Sciatic nerve (tissue), 2 donors: ENCODE measurements around the gene GREB1. TPM values are rescaled to one million over a fixed set of nuclear protein-coding genes. Genes with fewer than 3 reads are reported as not detected.

ENCODE experiments used
- ATAC-seq: fragments of 200-7000 bp; cut with Tn5 transposase; one replicate; pipeline ENCODE4 v1.9.1; 2020; ENCODE audit warnings: mild to moderate bottlenecking, moderate library complexity
- DNase-seq: peaks from one replicate; pipeline ENCODE4 v3.0.0-alpha.2; 2020; ENCODE audit warnings: low spot score
- intact Hi-C: fragments of 100-400 bp; cut with DNase I; formaldehyde crosslinking; loops from one replicate; pipeline ENCODE4 v1.14.2; 2022
- total RNA-seq: library from RNA; stranded (reverse); fragmentation: NEBNext Ultra II Directional; extraction: Animal tissue kit (Norgen Biotek cat#: 25700); gene quantifications from one replicate; pipeline ENCODE4 v1.2.1, GENCODE V29; 2021
- donor health status: DM: no; HTN: no; CAD: no.
- donor health status: DM: no; HTN: no; CAD: no.

Gene GREB1
- total RNA-seq, 1 donor from 2014 or later, result 6.5 TPM

DNA sequence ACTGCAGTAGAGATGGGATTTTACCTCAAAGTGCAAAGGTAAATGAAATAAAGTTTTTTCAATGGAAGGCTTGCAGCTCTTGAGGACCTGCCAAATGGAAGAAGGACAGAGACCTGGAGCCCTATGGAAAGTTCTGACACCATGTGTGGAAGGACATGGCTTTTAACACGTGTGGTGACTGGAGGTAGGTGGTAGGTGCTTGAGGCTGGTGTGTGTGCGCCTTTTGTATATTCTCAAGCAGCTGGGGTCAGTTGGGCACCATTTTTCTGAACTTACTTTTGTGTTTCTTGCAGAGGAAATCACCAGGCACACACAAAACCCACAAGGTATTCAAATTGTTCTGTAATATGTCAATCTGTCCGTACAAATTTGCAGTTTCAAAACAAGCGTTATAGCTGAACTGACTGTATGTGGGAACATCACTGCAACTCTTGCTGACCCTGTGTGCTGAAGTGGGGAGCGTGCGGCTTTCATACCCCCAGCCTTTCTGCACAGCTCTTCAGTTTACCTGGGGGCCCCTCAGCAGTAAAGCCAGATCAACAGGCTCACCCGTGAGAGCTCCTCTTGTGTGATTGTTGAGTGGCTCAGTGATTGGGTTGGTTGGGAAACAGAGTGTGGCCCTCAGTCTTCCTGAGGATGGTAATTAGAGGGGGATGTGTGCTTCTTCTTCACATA is 363 bp downstream of the GREB1 start:
- ATAC-seq (no peak), DNase-seq (no peak)
- intact Hi-C loops, result no loop called here

GRCh38 chr2:11534746-11535484 is 1.1 kb downstream of the GREB1 start:
- intact Hi-C loops, result no loop called here
- DNase-seq (no peak), ATAC-seq (no peak)

GRCh38 chr2:11535899-11536344 is 2.1 kb downstream of the GREB1 start:
- no peak for ATAC-seq
- intact Hi-C loops, result no loop called here
- no peak for DNase-seq

- DNase-seq, result no peak
- intact Hi-C loops, result no loop called here
- no peak for ATAC-seq
Measured at GRCh38 chr2:11537951-11538350, 4.1 kb downstream of the GREB1 start.

DNA sequence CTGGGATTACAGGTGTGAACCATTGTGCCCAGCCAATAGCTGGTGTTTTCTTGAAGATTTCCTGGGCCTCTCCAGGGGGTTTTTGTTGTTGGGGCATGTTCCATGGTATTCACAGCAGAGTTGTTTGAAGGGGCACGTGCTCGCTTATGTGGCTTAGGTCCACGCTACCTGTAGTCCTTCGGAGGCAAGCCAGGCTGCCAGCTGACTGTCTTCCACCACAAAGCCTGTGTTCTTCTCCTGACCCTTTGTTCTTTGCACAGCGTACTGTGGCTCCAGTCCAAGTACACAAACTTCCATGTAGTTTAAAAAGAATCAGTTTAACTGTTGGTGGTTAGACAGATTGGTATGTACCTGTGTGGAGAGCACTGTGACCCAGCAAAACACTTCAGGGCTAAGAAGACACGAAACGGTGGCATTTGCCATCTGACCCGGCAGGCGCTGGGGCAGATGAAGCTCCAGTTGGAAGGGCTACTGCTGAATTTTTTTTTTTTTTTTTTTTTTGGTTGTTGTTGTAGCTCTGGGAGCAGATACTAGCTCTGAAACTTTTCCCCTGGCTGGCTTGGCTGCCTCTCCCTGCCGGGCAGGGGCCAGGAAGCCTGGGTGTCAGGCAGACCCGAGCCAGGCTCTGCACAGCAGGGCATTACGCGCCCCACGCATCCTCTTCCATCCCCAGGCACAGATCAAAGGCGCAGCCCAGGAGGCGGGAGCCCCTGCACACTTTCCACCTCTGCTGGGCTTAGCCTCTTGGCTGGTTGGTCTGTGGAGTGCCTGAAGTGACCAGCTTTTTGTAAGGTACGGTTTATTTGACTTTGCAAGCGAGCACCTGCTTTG is 5.7 kb downstream of the GREB1 start:
- intact Hi-C loops, result no loop called here
- ATAC-seq (peak; percentile 78), DNase-seq (no peak)

DNA sequence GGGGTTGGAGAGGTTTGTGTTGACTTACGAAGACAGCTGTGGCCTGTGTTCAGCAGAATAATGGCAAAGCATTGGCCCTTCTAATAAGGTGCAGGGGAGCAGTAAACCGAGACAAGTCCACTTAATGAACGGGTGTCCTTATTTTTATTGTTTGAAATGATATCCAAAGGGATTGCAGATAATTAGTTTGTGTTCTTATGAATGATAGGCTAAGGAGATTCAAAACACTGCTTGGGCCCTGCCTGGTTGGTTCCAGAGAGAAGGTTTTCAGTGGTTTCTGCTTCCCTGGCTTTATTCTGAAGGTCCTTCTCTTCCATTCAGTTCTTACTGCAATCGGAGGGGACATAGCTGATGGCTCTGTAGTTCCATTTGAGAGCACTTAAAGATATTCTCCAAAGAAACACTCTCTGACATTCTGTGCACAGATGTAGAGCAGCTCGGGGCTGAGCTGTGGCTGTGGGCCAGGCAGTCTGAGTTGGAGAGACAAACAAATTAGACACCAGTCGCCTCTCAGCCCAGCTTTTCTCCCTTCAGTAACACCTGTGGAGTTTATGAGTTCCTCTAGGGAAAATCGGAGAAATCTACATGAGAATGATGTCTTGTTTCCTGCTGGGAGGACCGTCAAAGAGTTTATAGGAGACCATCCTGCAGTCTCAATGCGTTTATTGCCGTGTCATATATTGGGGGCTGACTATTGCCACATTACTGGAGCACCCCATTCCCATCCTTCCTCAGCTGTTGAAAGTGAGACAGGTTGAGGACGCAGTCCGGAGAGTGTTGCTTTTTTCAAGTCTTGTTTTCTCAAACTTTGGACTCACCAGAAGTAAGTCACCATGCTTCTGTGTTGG is 6.5 kb downstream of the GREB1 start:
- DNase-seq (no peak), ATAC-seq (peak; percentile 63)
- intact Hi-C loops, result no loop called here

GRCh38 chr2:11540996-11541692 is 7.3 kb downstream of the GREB1 start:
- DNase-seq (no peak), ATAC-seq (no peak)
- intact Hi-C loops, result no loop called here

- DNase-seq (no peak), ATAC-seq (no peak)
- intact Hi-C loops, result no loop called here
Measured at GRCh38 chr2:11541693-11542274, 7.9 kb downstream of the GREB1 start.

DNA sequence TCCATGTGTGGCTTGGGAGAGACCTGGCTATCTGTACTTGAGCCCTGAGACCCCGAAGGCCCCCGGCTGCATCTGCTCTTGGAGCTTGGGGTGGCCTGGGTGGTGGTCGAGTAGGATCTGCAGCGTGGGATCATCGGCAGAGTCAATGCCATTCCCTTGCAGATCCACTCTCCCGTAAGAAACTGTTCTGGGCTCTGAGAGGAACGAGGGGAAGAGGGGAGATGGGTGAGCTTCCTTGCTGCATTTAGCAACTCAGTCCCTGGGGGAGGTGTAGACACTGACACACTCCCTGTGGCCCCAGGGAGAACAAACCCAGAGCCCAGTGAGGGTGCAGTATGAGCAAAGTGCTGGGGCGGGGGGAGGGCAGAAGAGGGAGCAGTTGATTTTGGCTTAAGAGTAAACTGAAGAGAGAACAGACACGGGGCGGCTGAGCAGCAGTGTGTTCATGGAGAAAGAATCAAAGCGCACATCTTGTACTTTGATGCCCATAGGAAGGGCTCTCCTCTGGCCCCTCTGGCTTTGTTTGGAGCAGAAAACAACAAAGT is 8.5 kb downstream of the GREB1 start:
- ATAC-seq, result peak; percentile 38
- no peak for DNase-seq
- intact Hi-C loops, result no loop called here

DNA sequence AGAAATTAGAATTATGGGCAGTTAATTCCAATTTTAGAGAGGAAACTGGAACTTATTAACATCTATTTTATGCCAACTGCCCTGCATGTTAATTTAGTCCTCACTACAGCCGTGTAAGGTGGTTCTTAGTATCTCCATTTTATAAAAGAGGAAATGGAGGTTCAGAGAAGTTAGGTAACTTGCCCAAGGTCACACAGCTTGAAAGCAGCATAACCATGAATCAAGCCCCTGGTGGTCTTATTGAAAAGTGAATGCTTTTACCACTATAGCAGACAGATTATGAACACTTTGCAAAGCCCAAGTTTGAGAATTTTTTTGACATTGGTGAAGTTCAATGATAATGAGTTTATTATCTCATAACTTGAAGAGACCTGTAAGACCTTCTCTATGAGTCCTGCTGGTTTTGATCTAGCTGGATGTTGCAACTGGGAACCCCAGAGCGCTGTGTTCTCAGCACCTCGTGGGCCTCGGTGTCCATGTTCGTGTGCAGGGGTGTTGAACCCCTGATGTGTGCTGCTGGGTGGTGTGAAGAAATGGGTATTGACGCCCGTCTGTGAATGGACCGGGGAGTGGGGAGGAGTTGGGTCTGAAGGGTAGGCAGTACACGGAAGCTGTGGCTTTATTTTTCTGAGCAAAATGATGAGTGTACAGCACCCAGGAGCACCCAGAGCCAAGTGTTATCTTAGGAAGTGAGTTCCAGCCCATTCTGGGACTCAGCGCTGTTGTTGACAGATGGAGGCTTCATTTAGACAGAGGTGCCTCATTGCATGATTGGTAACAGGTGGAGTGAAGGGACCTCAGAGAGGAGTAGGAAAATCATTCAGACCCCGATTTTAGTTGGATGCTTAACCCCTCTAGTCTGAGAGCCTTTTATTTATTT is 9.7 kb downstream of the GREB1 start:
- intact Hi-C loops, result no loop called here
- ATAC-seq, result no peak

GRCh38 chr2:11546072-11546471 is 12.2 kb downstream of the GREB1 start:
- intact Hi-C loops, result no loop called here
- no peak for ATAC-seq
- DNase-seq, result no peak

More for the DNA sequence above, 9.7 kb downstream of the GREB1 start:
- DNase-seq, result no peak

- ATAC-seq, result no peak
- intact Hi-C loops, result no loop called here
- DNase-seq, result no peak
Measured at GRCh38 chr2:11547912-11548497, 14.2 kb downstream of the GREB1 start.

DNA sequence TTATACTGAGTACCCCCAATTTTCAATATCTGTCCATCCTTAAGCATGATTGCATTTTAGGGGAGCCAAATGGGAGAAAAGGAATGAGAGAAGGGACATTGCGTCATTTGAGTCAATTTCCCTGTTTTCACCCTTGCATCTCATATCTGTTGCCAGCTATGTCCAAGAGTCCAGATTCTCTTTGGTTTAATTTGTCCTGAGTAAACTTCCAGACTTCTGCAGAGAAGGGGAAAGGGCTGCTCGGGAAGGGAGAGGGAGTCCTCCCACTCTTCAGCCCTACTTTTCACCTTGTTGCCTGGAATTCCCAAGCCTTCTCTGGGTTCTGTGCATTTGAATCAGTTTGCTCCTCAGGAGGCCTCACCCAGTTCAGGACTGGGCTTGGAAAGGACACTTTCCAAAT is 16.5 kb downstream of the GREB1 start:
- intact Hi-C loops, result loop anchor here (5.0 kb wide), 1 partner anchor 102 kb away; no protein-coding TSS in a partner anchor
- DNase-seq (no peak), ATAC-seq (no peak)

DNA sequence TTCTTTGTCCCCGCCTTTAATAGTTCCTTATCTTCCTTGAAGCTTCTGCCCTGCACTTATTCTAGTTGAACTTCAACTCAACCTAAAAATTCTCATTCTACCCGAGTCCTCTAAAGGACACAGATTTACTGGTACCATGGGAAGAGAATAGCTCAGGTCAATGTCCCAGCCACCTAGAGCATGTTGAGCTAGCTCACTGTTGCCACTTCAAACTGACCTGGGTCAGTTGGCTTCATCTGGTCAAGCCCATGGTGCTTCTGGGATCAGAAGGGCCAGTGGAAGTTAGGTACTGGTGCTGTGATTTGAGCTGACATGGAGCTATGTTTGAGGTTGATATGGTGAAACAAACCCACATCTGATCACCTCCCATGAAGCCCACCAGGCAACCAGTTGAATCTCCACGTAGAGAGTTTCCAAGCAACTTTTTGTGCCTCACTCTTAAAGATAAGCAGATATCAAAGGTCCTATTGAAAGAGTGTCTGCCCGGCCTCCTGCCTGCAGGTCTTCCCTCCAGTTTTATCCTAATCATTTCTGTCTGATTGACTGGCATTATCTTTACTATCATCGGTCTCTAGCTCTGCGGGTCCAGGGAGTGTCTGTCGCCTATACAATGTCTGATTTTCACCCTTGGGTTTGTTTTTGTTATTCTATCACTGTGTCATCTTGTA is 17.2 kb downstream of the GREB1 start:
- DNase-seq, result no peak
- intact Hi-C loops, result loop anchor here (5.0 kb wide), 1 partner anchor 101 kb away; no protein-coding TSS in a partner anchor
- no peak for ATAC-seq

DNA sequence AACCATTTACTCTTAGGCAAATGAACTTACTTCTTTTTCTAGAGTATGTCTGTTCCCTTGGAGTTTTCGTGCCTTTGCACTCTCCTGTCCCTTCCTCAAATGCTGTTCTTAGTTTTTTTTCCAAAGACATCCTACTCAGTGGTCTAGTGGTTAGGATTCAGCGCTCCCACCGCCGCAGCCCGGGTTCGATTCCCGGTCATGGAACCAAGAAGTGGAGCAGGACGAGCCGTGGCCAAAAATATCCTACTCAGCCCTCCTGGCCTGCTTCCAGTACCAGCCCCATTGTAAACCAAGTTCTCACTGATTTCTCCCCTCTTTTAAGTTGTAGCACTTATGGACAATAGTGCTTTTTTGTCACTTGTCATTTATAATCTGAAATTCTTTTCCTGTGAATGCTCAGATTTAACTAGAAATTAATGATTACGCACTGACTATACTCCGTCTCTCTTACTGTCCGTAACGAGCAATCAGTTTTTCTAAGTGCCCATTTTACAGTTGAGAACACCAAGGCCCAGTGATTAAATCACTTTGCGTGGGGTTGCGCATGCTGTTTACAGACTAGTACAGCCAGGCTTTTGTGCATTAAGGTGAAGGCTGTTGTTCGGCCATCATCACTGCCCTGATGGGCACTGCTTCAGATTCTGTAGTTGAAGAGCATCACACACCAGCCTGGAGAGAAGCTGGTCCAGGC is 17.9 kb downstream of the GREB1 start:
- no peak for ATAC-seq
- DNase-seq, result no peak
- intact Hi-C loops, result loop anchor here (5.0 kb wide), 1 partner anchor 101 kb away; no protein-coding TSS in a partner anchor
